HepG2 (cell line): ENCODE results near the gene ADCY9. TPM values are rescaled to one million over a fixed set of nuclear protein-coding genes. Genes with fewer than 3 reads are reported as not detected.

ENCODE experiments used
- CCDC6 ChIP-seq: sonication (generic); formaldehyde crosslinking; IDR thresholded peaks from 2 replicates; pipeline ENCODE4 v1.8.1; 2022; ENCODE audit warnings: mild to moderate bottlenecking, missing genetic modification reagents, moderate library complexity
- CREM ChIP-seq, 2 experiments: sonication (generic) in 1 of 2; formaldehyde crosslinking in 1 of 2; IDR thresholded peaks; 2 replicates each; pipeline versions ENCODE4 v1.4.0 to v1.6.1; 2016 to 2020; ENCODE audit warnings: antibody characterized with exemption in 1 of 2, mild to moderate bottlenecking in 1 of 2, missing genetic modification reagents in 1 of 2
- FOXJ3 ChIP-seq: sonication (generic); formaldehyde crosslinking; IDR thresholded peaks from 2 replicates; pipeline ENCODE4 v1.4.0; 2020; ENCODE audit warnings: missing genetic modification reagents, mild to moderate bottlenecking, borderline replicate concordance
- MAFK ChIP-seq, 2 experiments: IDR thresholded peaks in 1 of 2; conservative IDR thresholded peaks in 1 of 2; 2 replicates each; pipeline ENCODE4 v1.6.1; 2011; ENCODE audit warnings: improper control_type of control experiment in 2 of 2, low read length in 2 of 2
- REPIN1 ChIP-seq: sonication (generic); formaldehyde crosslinking; IDR thresholded peaks from 2 replicates; pipeline ENCODE4 v1.8.0; 2022; ENCODE audit warnings: missing genetic modification reagents, low read depth, mild to moderate bottlenecking, borderline replicate concordance
- SP5 ChIP-seq: IDR thresholded peaks from 2 replicates; pipeline ENCODE4 v1.6.1; 2016; ENCODE audit warnings: low read depth, borderline replicate concordance
- ZMYM4 ChIP-seq: sonication (generic); formaldehyde crosslinking; IDR thresholded peaks from 2 replicates; pipeline ENCODE4 v1.8.1; 2023; ENCODE audit warnings: mild to moderate bottlenecking, missing genetic modification reagents
- polyA plus RNA-seq, 8 experiments: library from polyadenylated mRNA; depleted of rRNA in 3 of 8; stranded (reverse) in 7 of 8; unstranded in 1 of 8; fragments of >200 nt; fragmentation: Illumina TruSeq in 4 of 8; extraction: Trizol in 4 of 8; gene quantifications; 2 replicates each; pipeline versions ENCODE4 v1.2.1 to v1.2.3, GENCODE V29; 2011 to 2016; ENCODE audit warnings: low read depth in 4 of 8, missing spikeins in 1 of 8, mixed read lengths in 1 of 8; ENCODE audit not compliant: insufficient read depth in 1 of 8
- total RNA-seq, 5 experiments: library from RNA; depleted of rRNA; stranded (reverse); fragments of >200 nt; fragmentation: Illumina TruSeq; extraction: Trizol; gene quantifications; 2 replicates each; pipeline ENCODE4 v1.2.3, GENCODE V29; 2016; ENCODE audit warnings: low read depth in 1 of 5
- TF ChIP-seq, protein P1 (sequence below): IDR thresholded peaks from 2 replicates; pipeline ENCODE4 v1.6.1; 2016; ENCODE audit warnings: control low read depth
- TF ChIP-seq, protein P2 (sequence below): sonication (generic); formaldehyde crosslinking; IDR thresholded peaks from 2 replicates; pipeline ENCODE4 v1.4.0; 2020; ENCODE audit warnings: mild to moderate bottlenecking, missing genetic modification reagents
- TF ChIP-seq, protein P3 (sequence below): sonication (generic); formaldehyde crosslinking; conservative IDR thresholded peaks from 2 replicates; pipeline ENCODE4 v1.8.1; 2023; ENCODE audit warnings: missing genetic modification reagents
- TF ChIP-seq, protein P4 (sequence below): sonication (generic); formaldehyde crosslinking; IDR thresholded peaks from 2 replicates; pipeline ENCODE4 v1.5.0; 2020; ENCODE audit warnings: mild to moderate bottlenecking, missing genetic modification reagents, moderate library complexity
- TF ChIP-seq, protein P5 (sequence below): fragments of 450-650 bp; IDR thresholded peaks from 2 replicates; pipeline ENCODE4 v1.6.1; 2017
- TF ChIP-seq, protein P6 (sequence below): sonication (generic); formaldehyde crosslinking; conservative IDR thresholded peaks from 2 replicates; pipeline ENCODE4 v1.5.0; 2020; ENCODE audit warnings: missing genetic modification reagents
- TF ChIP-seq, protein P7 (sequence below): IDR thresholded peaks from 2 replicates; pipeline ENCODE4 v1.6.1; 2016; ENCODE audit warnings: mild to moderate bottlenecking, missing biosample characterization, missing genetic modification reagents

The ADCY9 gene
- total and polyA plus RNA-seq, 2 of the 13 experiments (the other 11 are each of a cell fraction or from before 2014, with no cell fraction given): 11.2 to 13.9 TPM

DNA sequence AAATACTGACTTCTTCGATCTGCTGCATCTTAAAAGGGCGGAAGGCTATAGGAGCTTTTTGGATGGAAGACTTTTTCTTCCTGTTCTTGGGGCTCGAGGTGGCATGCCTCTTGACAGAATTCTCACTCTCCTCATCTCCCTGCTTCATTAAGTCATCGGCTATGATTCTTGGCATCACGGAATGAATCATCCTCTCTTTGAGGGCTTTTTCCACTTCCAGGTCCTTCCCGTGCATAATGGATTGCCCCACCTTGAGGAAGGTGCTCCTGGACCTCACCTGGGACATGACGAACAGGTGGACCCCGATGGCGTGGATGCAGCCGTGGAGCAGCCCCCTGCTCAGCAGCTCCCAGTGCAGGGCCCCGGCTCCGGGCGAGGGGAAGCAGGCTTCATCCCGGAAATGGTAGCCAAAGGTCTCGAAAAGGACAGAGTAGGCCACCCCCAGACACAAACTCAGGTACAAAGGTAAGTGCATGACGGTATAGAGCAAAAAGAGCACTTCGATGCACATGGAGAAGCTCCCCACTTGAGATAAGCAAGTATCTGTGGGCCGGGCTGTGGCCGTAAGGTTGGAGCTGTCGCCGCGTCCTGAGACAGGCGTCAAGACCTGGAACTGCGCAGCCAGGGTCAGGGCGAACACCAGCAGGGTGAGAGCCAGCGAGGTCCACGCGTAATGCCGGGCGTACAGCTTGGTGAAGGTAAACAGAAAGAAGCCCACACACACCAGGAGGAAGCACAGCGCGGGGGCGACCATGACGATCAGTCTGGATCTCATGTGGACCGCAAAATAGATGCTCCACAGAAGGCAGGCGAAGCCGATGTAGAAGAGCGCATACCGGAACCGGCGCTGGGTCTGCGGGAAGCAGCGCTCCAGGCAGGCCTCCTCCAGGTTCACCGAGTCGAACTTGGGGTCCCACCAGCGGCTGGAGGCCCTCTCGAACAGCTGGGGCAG is 1.7 kb downstream of the ADCY9 start (continued):
- TF ChIP-seq, protein P1, sequence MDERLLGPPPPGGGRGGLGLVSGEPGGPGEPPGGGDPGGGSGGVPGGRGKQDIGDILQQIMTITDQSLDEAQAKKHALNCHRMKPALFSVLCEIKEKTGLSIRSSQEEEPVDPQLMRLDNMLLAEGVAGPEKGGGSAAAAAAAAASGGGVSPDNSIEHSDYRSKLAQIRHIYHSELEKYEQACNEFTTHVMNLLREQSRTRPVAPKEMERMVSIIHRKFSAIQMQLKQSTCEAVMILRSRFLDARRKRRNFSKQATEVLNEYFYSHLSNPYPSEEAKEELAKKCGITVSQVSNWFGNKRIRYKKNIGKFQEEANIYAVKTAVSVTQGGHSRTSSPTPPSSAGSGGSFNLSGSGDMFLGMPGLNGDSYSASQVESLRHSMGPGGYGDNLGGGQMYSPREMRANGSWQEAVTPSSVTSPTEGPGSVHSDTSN (CRISPR knock-in tag): no peak
- TF ChIP-seq REPIN1 (CRISPR knock-in tag): no peak
- TF ChIP-seq SP5 (CRISPR knock-in tag): no peak
- no peak for TF ChIP-seq MAFK (conservative IDR thresholded peaks at IDR 0.05 in 1 of 2, IDR thresholded peaks at IDR 0.05 in 1 of 2; ENCODE audit: low read length in 2 of 2)
- no peak for TF ChIP-seq ZMYM4 (CRISPR knock-in tag)
- TF ChIP-seq CCDC6 (CRISPR knock-in tag): no peak
- TF ChIP-seq, protein P2, sequence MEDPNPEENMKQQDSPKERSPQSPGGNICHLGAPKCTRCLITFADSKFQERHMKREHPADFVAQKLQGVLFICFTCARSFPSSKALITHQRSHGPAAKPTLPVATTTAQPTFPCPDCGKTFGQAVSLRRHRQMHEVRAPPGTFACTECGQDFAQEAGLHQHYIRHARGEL: no peak
- no peak for TF ChIP-seq FOXJ3 (CRISPR knock-in tag)
- TF ChIP-seq CREM (IDR thresholded peaks at IDR 0.05): no peak
- no peak for TF ChIP-seq CREM (CRISPR knock-in tag; IDR thresholded peaks at IDR 0.05)
- TF ChIP-seq, protein P3, sequence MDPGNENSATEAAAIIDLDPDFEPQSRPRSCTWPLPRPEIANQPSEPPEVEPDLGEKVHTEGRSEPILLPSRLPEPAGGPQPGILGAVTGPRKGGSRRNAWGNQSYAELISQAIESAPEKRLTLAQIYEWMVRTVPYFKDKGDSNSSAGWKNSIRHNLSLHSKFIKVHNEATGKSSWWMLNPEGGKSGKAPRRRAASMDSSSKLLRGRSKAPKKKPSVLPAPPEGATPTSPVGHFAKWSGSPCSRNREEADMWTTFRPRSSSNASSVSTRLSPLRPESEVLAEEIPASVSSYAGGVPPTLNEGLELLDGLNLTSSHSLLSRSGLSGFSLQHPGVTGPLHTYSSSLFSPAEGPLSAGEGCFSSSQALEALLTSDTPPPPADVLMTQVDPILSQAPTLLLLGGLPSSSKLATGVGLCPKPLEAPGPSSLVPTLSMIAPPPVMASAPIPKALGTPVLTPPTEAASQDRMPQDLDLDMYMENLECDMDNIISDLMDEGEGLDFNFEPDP: no peak
- TF ChIP-seq, protein P4, sequence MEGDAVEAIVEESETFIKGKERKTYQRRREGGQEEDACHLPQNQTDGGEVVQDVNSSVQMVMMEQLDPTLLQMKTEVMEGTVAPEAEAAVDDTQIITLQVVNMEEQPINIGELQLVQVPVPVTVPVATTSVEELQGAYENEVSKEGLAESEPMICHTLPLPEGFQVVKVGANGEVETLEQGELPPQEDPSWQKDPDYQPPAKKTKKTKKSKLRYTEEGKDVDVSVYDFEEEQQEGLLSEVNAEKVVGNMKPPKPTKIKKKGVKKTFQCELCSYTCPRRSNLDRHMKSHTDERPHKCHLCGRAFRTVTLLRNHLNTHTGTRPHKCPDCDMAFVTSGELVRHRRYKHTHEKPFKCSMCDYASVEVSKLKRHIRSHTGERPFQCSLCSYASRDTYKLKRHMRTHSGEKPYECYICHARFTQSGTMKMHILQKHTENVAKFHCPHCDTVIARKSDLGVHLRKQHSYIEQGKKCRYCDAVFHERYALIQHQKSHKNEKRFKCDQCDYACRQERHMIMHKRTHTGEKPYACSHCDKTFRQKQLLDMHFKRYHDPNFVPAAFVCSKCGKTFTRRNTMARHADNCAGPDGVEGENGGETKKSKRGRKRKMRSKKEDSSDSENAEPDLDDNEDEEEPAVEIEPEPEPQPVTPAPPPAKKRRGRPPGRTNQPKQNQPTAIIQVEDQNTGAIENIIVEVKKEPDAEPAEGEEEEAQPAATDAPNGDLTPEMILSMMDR (CRISPR knock-in tag): no peak
- TF ChIP-seq, protein P5, sequence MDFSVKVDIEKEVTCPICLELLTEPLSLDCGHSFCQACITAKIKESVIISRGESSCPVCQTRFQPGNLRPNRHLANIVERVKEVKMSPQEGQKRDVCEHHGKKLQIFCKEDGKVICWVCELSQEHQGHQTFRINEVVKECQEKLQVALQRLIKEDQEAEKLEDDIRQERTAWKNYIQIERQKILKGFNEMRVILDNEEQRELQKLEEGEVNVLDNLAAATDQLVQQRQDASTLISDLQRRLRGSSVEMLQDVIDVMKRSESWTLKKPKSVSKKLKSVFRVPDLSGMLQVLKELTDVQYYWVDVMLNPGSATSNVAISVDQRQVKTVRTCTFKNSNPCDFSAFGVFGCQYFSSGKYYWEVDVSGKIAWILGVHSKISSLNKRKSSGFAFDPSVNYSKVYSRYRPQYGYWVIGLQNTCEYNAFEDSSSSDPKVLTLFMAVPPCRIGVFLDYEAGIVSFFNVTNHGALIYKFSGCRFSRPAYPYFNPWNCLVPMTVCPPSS: no peak
- TF ChIP-seq, protein P6, sequence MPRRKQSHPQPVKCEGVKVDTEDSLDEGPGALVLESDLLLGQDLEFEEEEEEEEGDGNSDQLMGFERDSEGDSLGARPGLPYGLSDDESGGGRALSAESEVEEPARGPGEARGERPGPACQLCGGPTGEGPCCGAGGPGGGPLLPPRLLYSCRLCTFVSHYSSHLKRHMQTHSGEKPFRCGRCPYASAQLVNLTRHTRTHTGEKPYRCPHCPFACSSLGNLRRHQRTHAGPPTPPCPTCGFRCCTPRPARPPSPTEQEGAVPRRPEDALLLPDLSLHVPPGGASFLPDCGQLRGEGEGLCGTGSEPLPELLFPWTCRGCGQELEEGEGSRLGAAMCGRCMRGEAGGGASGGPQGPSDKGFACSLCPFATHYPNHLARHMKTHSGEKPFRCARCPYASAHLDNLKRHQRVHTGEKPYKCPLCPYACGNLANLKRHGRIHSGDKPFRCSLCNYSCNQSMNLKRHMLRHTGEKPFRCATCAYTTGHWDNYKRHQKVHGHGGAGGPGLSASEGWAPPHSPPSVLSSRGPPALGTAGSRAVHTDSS (CRISPR knock-in tag): no peak
- TF ChIP-seq, protein P7, sequence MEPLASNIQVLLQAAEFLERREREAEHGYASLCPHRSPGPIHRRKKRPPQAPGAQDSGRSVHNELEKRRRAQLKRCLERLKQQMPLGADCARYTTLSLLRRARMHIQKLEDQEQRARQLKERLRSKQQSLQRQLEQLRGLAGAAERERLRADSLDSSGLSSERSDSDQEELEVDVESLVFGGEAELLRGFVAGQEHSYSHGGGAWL: no peak
